H1 (cell line): Measurements from ENCODE around the gene INPP4B. TPM values are rescaled to one million over a fixed set of nuclear protein-coding genes. Genes with fewer than 3 reads are reported as not detected.

Source experiments
- CTCF ChIA-PET: fragments of 300-600 bp; sonication (Branson Sonifier 250); formaldehyde crosslinking; loops from one replicate; lab custom pipeline; 2021; ENCODE audit not compliant: partially characterized antibody; lab: Charles Lee
- POLR2A ChIA-PET: fragments of 300-600 bp; sonication (Branson Sonifier 250); formaldehyde crosslinking; loops from one replicate; lab custom pipeline; 2021; ENCODE audit warnings: inconsistent platforms; ENCODE audit not compliant: partially characterized antibody; lab: Charles Lee
- DNase-seq, 2 experiments: peaks; one replicate each; pipeline versions ENCODE4 v3.0.0 to v3.0.0-alpha.2; 2010 to 2022; ENCODE audit warnings: low spot score in 2 of 2, low read depth in 1 of 2, mixed read lengths in 1 of 2
- FAIRE-seq: peaks from 2 replicates; lab custom pipeline; 2011; peaks lifted over from hg19 to GRCh38; lab: Jason Lieb, UNC
- H2AFZ ChIP-seq: 2 replicates; pipeline ENCODE4 v1.8.1; 2012; ENCODE audit warnings: low read length, inconsistent platforms
- H2AK5ac ChIP-seq: 2 replicates; pipeline ENCODE4 v1.6.1; 2013; ENCODE audit warnings: low read depth, low read length
- H2BK120ac ChIP-seq: replicated peaks from 2 replicates; pipeline ENCODE3; 2013; ENCODE audit warnings: low read depth, low read length, inconsistent platforms
- H2BK12ac ChIP-seq: 2 replicates; pipeline ENCODE4 v1.6.1; 2013; ENCODE audit warnings: low read depth, low read length
- H2BK15ac ChIP-seq: 2 replicates; pipeline ENCODE4 v1.6.1; 2013; ENCODE audit warnings: low read length
- H2BK20ac ChIP-seq: 2 replicates; pipeline ENCODE4 v1.6.1; 2013; ENCODE audit warnings: low read length
- H2BK5ac ChIP-seq: 2 replicates; pipeline ENCODE4 v1.6.1; 2013; ENCODE audit warnings: low read depth, low read length
- H3K14ac ChIP-seq: 2 replicates; pipeline ENCODE4 v1.6.1; 2013; ENCODE audit warnings: inconsistent platforms; ENCODE audit not compliant: insufficient read length
- H3K18ac ChIP-seq: 2 replicates; pipeline ENCODE4 v1.6.1; 2013; ENCODE audit warnings: low read length; ENCODE audit errors: extremely low read depth
- H3K23ac ChIP-seq: 2 replicates; pipeline ENCODE4 v1.6.1; 2013; ENCODE audit warnings: inconsistent platforms; ENCODE audit not compliant: insufficient read length
- H3K23me2 ChIP-seq: 2 replicates; pipeline ENCODE4 v1.6.1; 2013; ENCODE audit warnings: low read depth, low read length
- H3K27ac ChIP-seq: 2 replicates; pipeline ENCODE4 v1.6.1; 2011; ENCODE audit warnings: low read depth, low read length, inconsistent platforms
- H3K27me3 ChIP-seq, 4 experiments: replicated peaks in 1 of 4; 1 replicate in 1 of 4; 2 replicates in 3 of 4; pipeline versions ENCODE4 v1.6.1 to v1.8.1; 2011 to 2013; ENCODE audit warnings: low read length in 3 of 4, mild to moderate bottlenecking in 3 of 4, inconsistent platforms in 2 of 4, mixed read lengths in 2 of 4, moderate library complexity in 1 of 4; ENCODE audit not compliant: control insufficient read depth in 3 of 4, insufficient read depth in 3 of 4; ENCODE audit errors: extremely low read depth in 1 of 4
- H3K36me3 ChIP-seq, 4 experiments: 2 replicates each; pipeline versions ENCODE4 v1.6.1 to v1.8.1; 2011 to 2013; ENCODE audit warnings: mild to moderate bottlenecking in 4 of 4, low read length in 3 of 4, moderate library complexity in 2 of 4, control low read depth in 1 of 4, inconsistent platforms in 1 of 4; ENCODE audit not compliant: insufficient read depth in 4 of 4, control insufficient read depth in 2 of 4
- H3K4ac ChIP-seq: replicated peaks from 2 replicates; pipeline ENCODE3; 2013; ENCODE audit warnings: low read length, low read depth, mixed read lengths, inconsistent platforms; ENCODE audit not compliant: insufficient read length
- H3K4me1 ChIP-seq, 4 experiments: replicated peaks in 1 of 4; 1 replicate in 1 of 4; 2 replicates in 3 of 4; pipeline versions ENCODE4 v1.6.1 to v1.8.1; 2011 to 2013; ENCODE audit warnings: low read length in 3 of 4, inconsistent platforms in 2 of 4, mixed read lengths in 1 of 4; ENCODE audit not compliant: insufficient read depth in 4 of 4, control insufficient read depth in 3 of 4
- H3K4me2 ChIP-seq, 2 experiments: 2 replicates each; pipeline versions ENCODE4 v1.6.1 to v1.8.1; 2011 to 2013; ENCODE audit warnings: low read depth in 2 of 2, low read length in 2 of 2, control low read depth in 1 of 2, inconsistent platforms in 1 of 2, mild to moderate bottlenecking in 1 of 2; ENCODE audit not compliant: insufficient read depth in 1 of 2
- H3K4me3 ChIP-seq, 4 experiments: fragments of 200-600, 300-600 bp in 1 of 4; sonication (generic), shearing (Covaris generic), sonication (Bioruptor Twin) in 1 of 4; 2 replicates each; pipeline versions ENCODE4 v1.5.1 to v1.8.1; 2011 to 2016; ENCODE audit warnings: low read length in 4 of 4, low read depth in 3 of 4, control low read depth in 2 of 4, inconsistent platforms in 2 of 4, mild to moderate bottlenecking in 2 of 4, mixed read lengths in 1 of 4, moderate library complexity in 1 of 4; ENCODE audit not compliant: insufficient read depth in 2 of 4; ENCODE audit errors: extremely low read depth in 1 of 4
- H3K56ac ChIP-seq: replicated peaks from 2 replicates; pipeline ENCODE3; 2013; ENCODE audit warnings: low read depth, mild to moderate bottlenecking, mixed read lengths, low read length, inconsistent platforms; ENCODE audit not compliant: insufficient read length
- H3K79me1 ChIP-seq: 2 replicates; pipeline ENCODE4 v1.6.1; 2013; ENCODE audit warnings: low read depth, low read length, control low read depth
- H3K79me2 ChIP-seq, 2 experiments: 2 replicates each; pipeline versions ENCODE4 v1.6.1 to v1.8.1; 2012 to 2013; ENCODE audit warnings: low read length in 2 of 2, mild to moderate bottlenecking in 2 of 2, inconsistent platforms in 1 of 2; ENCODE audit not compliant: insufficient read depth in 2 of 2, control insufficient read depth in 1 of 2
- H3K9ac ChIP-seq, 4 experiments: replicated peaks in 1 of 4; 1 replicate in 1 of 4; 2 replicates in 3 of 4; pipeline versions ENCODE4 v1.6.1 to v1.8.1; 2011 to 2013; ENCODE audit warnings: low read depth in 3 of 4, low read length in 3 of 4, control low read depth in 2 of 4, mild to moderate bottlenecking in 2 of 4, moderate library complexity in 2 of 4, inconsistent platforms in 1 of 4; ENCODE audit errors: extremely low read depth in 1 of 4
- H3K9me3 ChIP-seq, 2 experiments: 2 replicates each; pipeline versions ENCODE4 v1.6.1 to v1.8.1; 2012 to 2013; ENCODE audit warnings: mild to moderate bottlenecking in 2 of 2, moderate library complexity in 2 of 2, control low read depth in 1 of 2, inconsistent platforms in 1 of 2, low read depth in 1 of 2, low read length in 1 of 2, mixed read lengths in 1 of 2; ENCODE audit not compliant: insufficient read depth in 2 of 2
- H4K20me1 ChIP-seq, 2 experiments: replicated peaks in 1 of 2; 2 replicates each; pipeline versions ENCODE3 to v1.8.1; 2011 to 2013; ENCODE audit warnings: inconsistent platforms in 2 of 2, low read length in 2 of 2, mild to moderate bottlenecking in 1 of 2; ENCODE audit not compliant: insufficient read depth in 2 of 2, control insufficient read depth in 1 of 2
- H4K5ac ChIP-seq: 2 replicates; pipeline ENCODE4 v1.6.1; 2013; ENCODE audit warnings: low read length, low read depth, mixed read lengths, inconsistent platforms; ENCODE audit not compliant: insufficient read length
- H4K8ac ChIP-seq: 2 replicates; pipeline ENCODE4 v1.8.0; 2013; ENCODE audit warnings: mild to moderate bottlenecking, moderate library complexity, low read length, inconsistent platforms; ENCODE audit not compliant: insufficient read depth; ENCODE audit errors: extremely low read depth
- H4K91ac ChIP-seq: replicated peaks from 2 replicates; pipeline ENCODE3; 2013; ENCODE audit warnings: low read length, mixed read lengths, inconsistent platforms; ENCODE audit not compliant: insufficient read length
- whole genome bisulfite sequencing, 2 experiments: shearing (Covaris generic) in 1 of 2; methylation state at CpG; one replicate each; pipeline versions ENCODE4 v1.1.6 to v1.1.7; 2013 to 2015; ENCODE audit warnings: low lambda C conversion rate in 2 of 2, mixed read lengths in 2 of 2, inconsistent platforms in 1 of 2, low coverage in 1 of 2, missing lambda C conversion rate in 1 of 2; ENCODE audit not compliant: insufficient replicate concordance in 2 of 2, insufficient coverage in 1 of 2, insufficient read length in 1 of 2; ENCODE audit errors: extremely low coverage in 1 of 2, missing lambda C conversion rate in 1 of 2; 5-methylcytosine and 5-hydroxymethylcytosine counted together
- polyA plus RNA-seq, 7 experiments: library from polyadenylated mRNA; depleted of rRNA in 3 of 7; stranded (reverse) in 5 of 7; unstranded in 2 of 7; fragments of >200 nt in 5 of 7; fragments of 200-250 nt in 2 of 7; gene quantifications; 1 replicate in 5 of 7; 2 replicates in 1 of 7; 4 replicates in 1 of 7; pipeline versions ENCODE4 v1.2.1 to v1.2.3, GENCODE V29; 2011 to 2013; ENCODE audit warnings: missing spikeins in 2 of 7, mixed read lengths in 2 of 7
- total RNA-seq: library from RNA; stranded (reverse); fragmentation: NEBNext Ultra II Directional; extraction: Animal tissue kit (Norgen Biotek cat#: 25700); gene quantifications from 2 replicates; pipeline ENCODE4 v1.2.1, GENCODE V29; 2021

The INPP4B gene
- total and polyA plus RNA-seq, 2 of the 8 experiments (the other 6 are each of a cell fraction or from before 2014, with no cell fraction given): 0.11 to 0.54 TPM

DNA sequence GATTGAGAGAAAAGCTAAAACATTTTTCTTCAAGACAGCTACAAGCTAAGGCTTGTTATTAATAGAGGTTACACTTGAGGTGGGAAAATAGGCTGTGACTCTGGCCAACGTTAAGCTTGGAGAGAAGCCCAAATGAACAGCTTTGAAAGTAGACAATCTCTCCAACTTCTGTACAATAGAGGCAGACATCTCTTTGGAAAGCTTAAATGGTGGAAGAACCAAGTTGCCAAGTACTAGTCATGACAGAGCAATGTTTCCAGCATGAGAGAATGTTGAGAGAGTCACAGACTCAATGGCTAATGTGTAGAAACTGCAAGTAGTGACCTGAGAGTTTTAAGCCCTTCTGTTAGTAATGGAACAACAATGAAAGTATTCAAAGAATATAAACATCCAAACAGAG, 298.1 kb downstream of the INPP4B start:
- no peaks in the 10 kb centered on the region for H3K79me2 ChIP-seq
- no peak for DNase-seq
- no peak overlapping the region for H3K9ac ChIP-seq
- H3K18ac ChIP-seq: no peak overlapping the region
- no peak overlapping the region for H3K23ac ChIP-seq
- H2BK5ac ChIP-seq: no peak overlapping the region
- H2BK15ac ChIP-seq: no peak overlapping the region
- no peaks in the 10 kb centered on the region for H3K4me1 ChIP-seq
- H3K4me3 ChIP-seq: no peak overlapping the region
- no peaks in the 10 kb centered on the region for H3K9me3 ChIP-seq
- H4K20me1 ChIP-seq: no peaks in the 10 kb centered on the region
- CTCF ChIA-PET: interaction anchor here (0.8 kb wide), 1 partner anchor 353 kb away, joined by 3 read pairs; no protein-coding TSS in a partner anchor
- H3K14ac ChIP-seq: no peak overlapping the region
- no peak overlapping the region for H4K8ac ChIP-seq
- H3K27me3 ChIP-seq: no peaks in the 10 kb centered on the region
- H2BK20ac ChIP-seq: no peak overlapping the region
- no peak overlapping the region for H3K27ac ChIP-seq
- H2BK120ac ChIP-seq: no peak overlapping the region
- POLR2A ChIA-PET: no interaction called here
- H3K56ac ChIP-seq: no peak overlapping the region
- H2AK5ac ChIP-seq: no peak overlapping the region
- H3K23me2 ChIP-seq: no peaks in the 10 kb centered on the region; the same call in 1 of the 2 replicates
- H2AFZ ChIP-seq: no peak overlapping the region
- no peaks in the 10 kb centered on the region for H3K36me3 ChIP-seq
- H4K5ac ChIP-seq: no peak overlapping the region
- no peak overlapping the region for H3K4ac ChIP-seq
- WGBS, 2 experiments: 100% methylated on average over 1 of the region's 1 CpG; no CpG with 5 or more reads in 1 of the 2 experiments
- H3K4me2 ChIP-seq: no peak overlapping the region
- no peak for FAIRE-seq
- H4K91ac ChIP-seq: no peak overlapping the region
- no peak overlapping the region for H2BK12ac ChIP-seq
- H3K79me1 ChIP-seq: no peaks in the 10 kb centered on the region; the same call in 1 of the 2 replicates
